Endothelial cell of umbilical vein (primary cell): Measurements from ENCODE around the gene COL4A2.

ENCODE experiments used
- GATA2 ChIP-seq: IDR thresholded peaks from 2 replicates; pipeline ENCODE4 v1.7.0; 2011; ENCODE audit warnings: low read depth, mild to moderate bottlenecking, moderate library complexity, mixed read lengths, low read length; ENCODE audit not compliant: insufficient read length, insufficient read depth
- POLR2AphosphoS5 ChIP-seq: IDR thresholded peaks from 2 replicates; pipeline ENCODE4 v1.6.1; 2012; ENCODE audit warnings: low read depth, mild to moderate bottlenecking, control low read depth, low read length, moderate library complexity; ENCODE audit not compliant: insufficient read depth
- TF ChIP-seq, protein P1 (sequence below), 2 donors: IDR thresholded peaks; 1 replicate in 1 of 2; 2 replicates in 1 of 2; pipeline ENCODE4 v1.5.1; 2011; ENCODE audit warnings: low read length in 2 of 2, mild to moderate bottlenecking in 2 of 2, moderate library complexity in 2 of 2, control low read depth in 1 of 2, inconsistent platforms in 1 of 2, low read depth in 1 of 2; ENCODE audit not compliant: insufficient read depth in 1 of 2; ENCODE audit errors: extremely low read depth in 1 of 2

GRCh38 chr13:110559429-110559943 is 252.4 kb downstream of the COL4A2 start:
- TF ChIP-seq POLR2AphosphoS5, result no peak
- TF ChIP-seq, protein P1, sequence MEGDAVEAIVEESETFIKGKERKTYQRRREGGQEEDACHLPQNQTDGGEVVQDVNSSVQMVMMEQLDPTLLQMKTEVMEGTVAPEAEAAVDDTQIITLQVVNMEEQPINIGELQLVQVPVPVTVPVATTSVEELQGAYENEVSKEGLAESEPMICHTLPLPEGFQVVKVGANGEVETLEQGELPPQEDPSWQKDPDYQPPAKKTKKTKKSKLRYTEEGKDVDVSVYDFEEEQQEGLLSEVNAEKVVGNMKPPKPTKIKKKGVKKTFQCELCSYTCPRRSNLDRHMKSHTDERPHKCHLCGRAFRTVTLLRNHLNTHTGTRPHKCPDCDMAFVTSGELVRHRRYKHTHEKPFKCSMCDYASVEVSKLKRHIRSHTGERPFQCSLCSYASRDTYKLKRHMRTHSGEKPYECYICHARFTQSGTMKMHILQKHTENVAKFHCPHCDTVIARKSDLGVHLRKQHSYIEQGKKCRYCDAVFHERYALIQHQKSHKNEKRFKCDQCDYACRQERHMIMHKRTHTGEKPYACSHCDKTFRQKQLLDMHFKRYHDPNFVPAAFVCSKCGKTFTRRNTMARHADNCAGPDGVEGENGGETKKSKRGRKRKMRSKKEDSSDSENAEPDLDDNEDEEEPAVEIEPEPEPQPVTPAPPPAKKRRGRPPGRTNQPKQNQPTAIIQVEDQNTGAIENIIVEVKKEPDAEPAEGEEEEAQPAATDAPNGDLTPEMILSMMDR (IDR thresholded peaks at IDR 0.05; ENCODE audit: extremely low read depth in 1 of 2, insufficient read depth in 1 of 2, low read depth in 1 of 2, low read length in 2 of 2), result no peak
- no peak for TF ChIP-seq GATA2
